H9 (cell line): ENCODE results near the gene TFF1. TPM values are rescaled to one million over a fixed set of nuclear protein-coding genes. Genes with fewer than 3 reads are reported as not detected.

Experiments used
- DNase-seq: peaks from one replicate; pipeline ENCODE4 v3.0.0-alpha.2; 2017
- H2AFZ ChIP-seq: one replicate; pipeline ENCODE4 v1.6.1; 2013; ENCODE audit warnings: mild to moderate bottlenecking, low read length, control low read depth, moderate library complexity
- H2AK5ac ChIP-seq: 2 replicates; pipeline ENCODE4 v1.6.1; 2013; ENCODE audit warnings: low read length, control low read depth, mixed read lengths; ENCODE audit not compliant: insufficient read length
- H2BK120ac ChIP-seq: one replicate; pipeline ENCODE4 v1.6.1; 2013; ENCODE audit warnings: low read depth, mild to moderate bottlenecking, low read length, control low read depth, inconsistent platforms; ENCODE audit not compliant: poor library complexity, severe bottlenecking
- H2BK12ac ChIP-seq: 2 replicates; pipeline ENCODE4 v1.6.1; 2013; ENCODE audit warnings: low read length, control low read depth, mixed read lengths, low read depth; ENCODE audit not compliant: insufficient read length
- H2BK15ac ChIP-seq: 2 replicates; pipeline ENCODE4 v1.6.1; 2013; ENCODE audit warnings: low read depth, low read length, control low read depth
- H2BK20ac ChIP-seq: one replicate; pipeline ENCODE4 v1.6.1; 2013; ENCODE audit warnings: low read depth, mild to moderate bottlenecking, low read length, control low read depth, inconsistent platforms; ENCODE audit not compliant: poor library complexity, severe bottlenecking
- H2BK5ac ChIP-seq: 2 replicates; pipeline ENCODE4 v1.6.1; 2013; ENCODE audit warnings: low read length, control low read depth, mixed read lengths; ENCODE audit not compliant: insufficient read length
- H3K14ac ChIP-seq: 2 replicates; pipeline ENCODE4 v1.6.1; 2013; ENCODE audit warnings: low read length, control low read depth; ENCODE audit not compliant: insufficient read depth
- H3K18ac ChIP-seq: 2 replicates; pipeline ENCODE4 v1.6.1; 2013; ENCODE audit warnings: low read depth, mild to moderate bottlenecking, mixed read lengths, low read length, control low read depth; ENCODE audit not compliant: insufficient read length
- H3K23ac ChIP-seq: 2 replicates; pipeline ENCODE4 v1.6.1; 2013; ENCODE audit warnings: low read length, control low read depth, mixed read lengths, low read depth; ENCODE audit not compliant: insufficient read length
- H3K23me2 ChIP-seq: 2 replicates; pipeline ENCODE4 v1.6.1; 2013; ENCODE audit warnings: low read depth, mild to moderate bottlenecking, mixed read lengths, low read length, control low read depth; ENCODE audit not compliant: insufficient read length, poor library complexity, severe bottlenecking
- H3K27ac ChIP-seq: 2 replicates; pipeline ENCODE4 v1.5.1; 2013; ENCODE audit warnings: low read length, control low read depth, mixed read lengths, low read depth; ENCODE audit not compliant: insufficient read length
- H3K27me3 ChIP-seq: 2 replicates; pipeline ENCODE4 v1.6.1; 2013; ENCODE audit warnings: low read length, control low read depth, inconsistent platforms; ENCODE audit not compliant: insufficient read depth
- H3K4ac ChIP-seq: 2 replicates; pipeline ENCODE4 v1.6.1; 2013; ENCODE audit warnings: low read depth, mild to moderate bottlenecking, control low read depth, inconsistent platforms, low read length, moderate library complexity
- H3K4me1 ChIP-seq: 2 replicates; pipeline ENCODE4 v1.6.1; 2013; ENCODE audit warnings: low read length, control low read depth, inconsistent platforms; ENCODE audit not compliant: insufficient read depth
- H3K4me2 ChIP-seq: 2 replicates; pipeline ENCODE4 v1.6.1; 2013; ENCODE audit warnings: low read length, control low read depth, mixed read lengths; ENCODE audit not compliant: insufficient read length, insufficient read depth
- H3K56ac ChIP-seq: 2 replicates; pipeline ENCODE4 v1.6.1; 2013; ENCODE audit warnings: low read depth, mild to moderate bottlenecking, mixed read lengths, low read length, control low read depth; ENCODE audit not compliant: insufficient read length
- H3K79me1 ChIP-seq: 2 replicates; pipeline ENCODE4 v1.6.1; 2013; ENCODE audit warnings: low read depth, mild to moderate bottlenecking, moderate library complexity, low read length, control low read depth, inconsistent platforms; ENCODE audit not compliant: insufficient read depth, poor library complexity, severe bottlenecking
- H3K79me2 ChIP-seq: 2 replicates; pipeline ENCODE4 v1.6.1; 2013; ENCODE audit warnings: low read length, control low read depth, inconsistent platforms; ENCODE audit not compliant: insufficient read depth
- H3K9ac ChIP-seq: 2 replicates; pipeline ENCODE4 v1.6.1; 2013; ENCODE audit warnings: low read length, control low read depth, mixed read lengths; ENCODE audit not compliant: insufficient read length; ENCODE audit errors: extremely low read depth
- H3K9me3 ChIP-seq: one replicate; pipeline ENCODE4 v1.6.1; 2013; ENCODE audit warnings: low read depth, low read length, inconsistent platforms; ENCODE audit not compliant: control insufficient read depth
- H3T11ph ChIP-seq: one replicate; pipeline ENCODE4 v1.6.1; 2013; ENCODE audit warnings: mild to moderate bottlenecking, low read length, control low read depth, inconsistent platforms
- H4K20me1 ChIP-seq: one replicate; pipeline ENCODE4 v1.6.1; 2013; ENCODE audit not compliant: control insufficient read depth, insufficient read length, insufficient read depth
- H4K5ac ChIP-seq: 2 replicates; pipeline ENCODE4 v1.6.1; 2013; ENCODE audit warnings: low read depth, mild to moderate bottlenecking, mixed read lengths, low read length, control low read depth; ENCODE audit not compliant: insufficient read length
- H4K8ac ChIP-seq: replicated peaks from 2 replicates; pipeline ENCODE4 v1.6.1; 2013; ENCODE audit warnings: low read length, control low read depth, mixed read lengths, low read depth; ENCODE audit not compliant: insufficient read length
- H4K91ac ChIP-seq: 2 replicates; pipeline ENCODE4 v1.6.1; 2013; ENCODE audit warnings: low read depth, mild to moderate bottlenecking, moderate library complexity, mixed read lengths, low read length, control low read depth; ENCODE audit not compliant: insufficient read length
- H3K27ac Mint-ChIP-seq, 3 experiments: 2 replicates in 2 of 3; 3 replicates in 1 of 3; pipeline ENCODE4 v1.8.0; 2020 to 2021; ENCODE audit warnings: mixed read lengths in 3 of 3, mild to moderate bottlenecking in 1 of 3, moderate library complexity in 1 of 3
- H3K27me3 Mint-ChIP-seq: 2 replicates; pipeline ENCODE4 v1.8.0; 2021; ENCODE audit warnings: low read depth, mild to moderate bottlenecking, moderate library complexity, mixed read lengths
- H3K36me3 Mint-ChIP-seq, 3 experiments: 2 replicates in 2 of 3; 3 replicates in 1 of 3; pipeline ENCODE4 v1.8.0; 2020 to 2021; ENCODE audit warnings: low read depth in 3 of 3, mixed read lengths in 3 of 3; ENCODE audit not compliant: insufficient read depth in 1 of 3
- H3K4me1 Mint-ChIP-seq, 2 experiments: 2 replicates each; pipeline ENCODE4 v1.8.0; 2020; ENCODE audit warnings: mixed read lengths in 2 of 2
- H3K4me3 Mint-ChIP-seq, 2 experiments: 2 replicates in 1 of 2; 3 replicates in 1 of 2; pipeline ENCODE4 v1.8.0; 2020 to 2021; ENCODE audit warnings: mild to moderate bottlenecking in 2 of 2, mixed read lengths in 2 of 2, moderate library complexity in 1 of 2
- H3K9me3 Mint-ChIP-seq, 2 experiments: 2 replicates in 1 of 2; 3 replicates in 1 of 2; pipeline ENCODE4 v1.8.0; 2020; ENCODE audit warnings: mild to moderate bottlenecking in 2 of 2, mixed read lengths in 2 of 2, moderate library complexity in 1 of 2
- WGBS: extraction: QIAGEN DNeasy Blood & Tissue Kit; methylation state at CpG from one replicate; pipeline ENCODE4 v1.1.7; 2013; ENCODE audit warnings: missing lambda C conversion rate, low lambda C conversion rate, mixed read lengths; ENCODE audit not compliant: insufficient read length; ENCODE audit errors: extremely low coverage; 5-methylcytosine and 5-hydroxymethylcytosine counted together
- total RNA-seq: library from RNA; stranded (reverse); gene quantifications from 2 replicates; pipeline ENCODE4 v1.2.1, GENCODE V29; 2021
- TF ChIP-seq, protein P1 (sequence below): fragments of 200-600 bp; sonication (generic); conservative IDR thresholded peaks from 3 replicates; pipeline ENCODE4 v1.8.0; 2021; ENCODE audit warnings: antibody characterized with exemption, mild to moderate bottlenecking

The TFF1 gene
- total RNA-seq, 1 experiment from 2014 or later = not detected

DNA sequence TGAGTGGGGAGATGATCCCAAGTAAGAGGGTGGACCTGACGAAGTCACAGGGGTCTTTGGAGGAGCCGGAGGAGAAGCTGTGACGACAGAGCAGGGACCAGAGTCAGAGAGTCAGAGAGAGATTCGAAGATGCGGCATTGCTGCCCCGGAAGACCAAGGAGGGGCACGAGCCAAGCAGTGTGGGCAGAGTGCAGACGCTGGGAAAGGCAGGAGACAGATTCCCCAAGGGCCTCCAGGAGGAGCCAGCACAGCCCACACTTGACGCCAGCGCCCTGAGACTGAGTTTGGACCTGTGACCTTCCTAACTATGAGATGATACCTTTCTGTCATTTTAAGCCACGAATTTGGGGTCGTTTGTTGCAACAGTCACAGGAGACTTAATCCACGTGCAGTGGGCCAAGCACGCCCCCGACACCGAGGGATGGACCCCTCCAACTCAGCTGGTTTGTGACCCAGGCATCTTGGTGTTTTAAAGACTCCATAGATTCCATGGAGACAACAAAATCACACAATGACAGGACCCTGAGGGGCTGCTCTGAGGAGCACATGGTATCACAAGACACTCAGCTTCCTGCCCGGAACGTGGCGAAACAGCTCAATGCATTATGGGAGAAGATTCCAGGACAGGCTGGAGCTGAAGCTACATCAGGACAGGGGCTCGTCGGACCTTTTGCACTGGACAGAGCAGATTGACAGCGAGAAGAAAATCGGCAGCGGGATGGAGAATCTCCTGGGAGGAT lies 11.0 kb upstream of the TFF1 start:
- Histone ChIP-seq H3K4me2 (no peak overlapping the region), H3K79me2 (no peaks in the 10 kb centered on the region), H4K91ac (no peak overlapping the region), H2BK20ac (no peak overlapping the region), H3K56ac (no peak overlapping the region), H3K14ac (no peak overlapping the region), H3K9me3 (no peaks in the 10 kb centered on the region), H2BK5ac (no peak overlapping the region), H3K9ac (no peak overlapping the region), H2BK120ac (no peak overlapping the region), H4K8ac (no peak overlapping the region), H4K20me1 (no peaks in the 10 kb centered on the region), H3K27ac (no peak overlapping the region), H4K5ac (no peak overlapping the region), H3K4ac (no peak overlapping the region), H3K18ac (no peak overlapping the region), H3K23me2 (no peaks in the 10 kb centered on the region), H3K23ac (no peak overlapping the region), H2BK15ac (no peak overlapping the region), H3T11ph (no peak overlapping the region), H3K4me1 (no peaks in the 10 kb centered on the region), H2AK5ac (no peak overlapping the region), H2AFZ (no peak overlapping the region), H3K27me3 (no peaks in the 10 kb centered on the region), H3K79me1 (no peaks in the 10 kb centered on the region), H2BK12ac (no peak overlapping the region)
- Mint-ChIP-seq H3K27ac (no peak overlapping the region; a peak in 1 of 7 replicates), H3K27me3 (peaks cover 26% of the 10 kb centered on the region), H3K4me3 (no peak overlapping the region), H3K9me3 (peaks cover 3 to 10% of the 10 kb centered on the region in 2 experiments), H3K4me1 (peaks cover 6 to 8% of the 10 kb centered on the region in 2 experiments), H3K36me3 (peaks cover 0 to 7% (median 0%) of the 10 kb centered on the region in 3 experiments; a peak in 2 of 7 replicates)
- DNase-seq = no peak
- no CpG with 5 or more reads among the region's 24 CpGs for WGBS
- TF ChIP-seq, protein P1, sequence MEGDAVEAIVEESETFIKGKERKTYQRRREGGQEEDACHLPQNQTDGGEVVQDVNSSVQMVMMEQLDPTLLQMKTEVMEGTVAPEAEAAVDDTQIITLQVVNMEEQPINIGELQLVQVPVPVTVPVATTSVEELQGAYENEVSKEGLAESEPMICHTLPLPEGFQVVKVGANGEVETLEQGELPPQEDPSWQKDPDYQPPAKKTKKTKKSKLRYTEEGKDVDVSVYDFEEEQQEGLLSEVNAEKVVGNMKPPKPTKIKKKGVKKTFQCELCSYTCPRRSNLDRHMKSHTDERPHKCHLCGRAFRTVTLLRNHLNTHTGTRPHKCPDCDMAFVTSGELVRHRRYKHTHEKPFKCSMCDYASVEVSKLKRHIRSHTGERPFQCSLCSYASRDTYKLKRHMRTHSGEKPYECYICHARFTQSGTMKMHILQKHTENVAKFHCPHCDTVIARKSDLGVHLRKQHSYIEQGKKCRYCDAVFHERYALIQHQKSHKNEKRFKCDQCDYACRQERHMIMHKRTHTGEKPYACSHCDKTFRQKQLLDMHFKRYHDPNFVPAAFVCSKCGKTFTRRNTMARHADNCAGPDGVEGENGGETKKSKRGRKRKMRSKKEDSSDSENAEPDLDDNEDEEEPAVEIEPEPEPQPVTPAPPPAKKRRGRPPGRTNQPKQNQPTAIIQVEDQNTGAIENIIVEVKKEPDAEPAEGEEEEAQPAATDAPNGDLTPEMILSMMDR = no peak
